GM19025 (cell line): ENCODE data around the gene NOC2L.

Source experiments
- ATAC-seq: cut with Tn5 transposase; IDR thresholded peaks from one replicate; pipeline ENCODE4 v1.9.1; 2021; ENCODE audit warnings: mild to moderate bottlenecking, low read depth, moderate library complexity; ENCODE audit not compliant: unreplicated experiment

NOC2L gene

DNA sequence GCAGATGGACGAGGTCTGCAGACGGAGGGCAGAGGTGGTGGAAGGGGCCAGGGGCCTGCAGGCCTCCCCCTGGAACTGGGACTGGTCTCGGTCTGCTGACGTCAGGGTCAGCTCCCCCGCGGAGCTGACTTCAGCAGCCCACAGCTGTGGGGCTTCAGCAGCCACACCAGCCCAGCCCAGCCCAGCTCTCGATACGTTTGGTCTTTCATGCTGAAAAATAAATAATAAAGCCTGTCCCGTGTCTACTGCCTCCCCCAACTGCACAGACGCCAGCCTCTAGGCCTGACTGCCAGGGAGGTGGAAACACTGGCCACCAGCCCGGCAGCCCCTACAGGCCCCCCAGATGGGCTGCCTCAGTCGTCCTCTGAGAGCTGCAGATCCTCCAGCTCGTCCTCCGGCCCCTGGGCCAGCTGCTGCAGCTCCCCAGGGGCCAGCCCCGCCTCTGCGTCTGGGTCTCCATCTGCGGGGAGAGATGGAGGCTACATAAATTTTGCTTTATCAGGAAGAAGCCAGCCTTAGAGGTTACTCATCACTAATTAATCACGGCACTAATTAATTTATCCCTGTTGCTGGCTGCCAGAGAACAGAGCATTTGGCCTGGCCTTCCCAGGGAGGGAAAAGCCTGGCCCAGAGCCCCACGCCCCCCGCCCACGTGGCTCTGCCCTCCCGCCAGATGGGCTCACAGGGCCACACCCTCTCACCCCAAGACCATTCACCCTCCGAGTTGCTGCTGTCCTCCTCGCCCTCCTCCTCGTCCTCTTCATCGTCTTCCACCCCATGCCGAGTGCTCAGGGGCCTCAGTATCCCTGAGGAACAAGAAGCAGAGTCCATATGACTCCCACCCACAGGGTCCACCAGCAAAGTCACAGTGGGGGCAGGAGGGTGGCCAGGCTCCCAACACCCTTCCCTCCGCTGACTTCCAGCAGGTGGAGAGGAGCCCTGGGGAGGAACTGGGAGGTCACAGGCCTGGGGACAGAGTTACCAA lies 14.4 kb downstream of the NOC2L start:
- no peak for ATAC-seq

DNA sequence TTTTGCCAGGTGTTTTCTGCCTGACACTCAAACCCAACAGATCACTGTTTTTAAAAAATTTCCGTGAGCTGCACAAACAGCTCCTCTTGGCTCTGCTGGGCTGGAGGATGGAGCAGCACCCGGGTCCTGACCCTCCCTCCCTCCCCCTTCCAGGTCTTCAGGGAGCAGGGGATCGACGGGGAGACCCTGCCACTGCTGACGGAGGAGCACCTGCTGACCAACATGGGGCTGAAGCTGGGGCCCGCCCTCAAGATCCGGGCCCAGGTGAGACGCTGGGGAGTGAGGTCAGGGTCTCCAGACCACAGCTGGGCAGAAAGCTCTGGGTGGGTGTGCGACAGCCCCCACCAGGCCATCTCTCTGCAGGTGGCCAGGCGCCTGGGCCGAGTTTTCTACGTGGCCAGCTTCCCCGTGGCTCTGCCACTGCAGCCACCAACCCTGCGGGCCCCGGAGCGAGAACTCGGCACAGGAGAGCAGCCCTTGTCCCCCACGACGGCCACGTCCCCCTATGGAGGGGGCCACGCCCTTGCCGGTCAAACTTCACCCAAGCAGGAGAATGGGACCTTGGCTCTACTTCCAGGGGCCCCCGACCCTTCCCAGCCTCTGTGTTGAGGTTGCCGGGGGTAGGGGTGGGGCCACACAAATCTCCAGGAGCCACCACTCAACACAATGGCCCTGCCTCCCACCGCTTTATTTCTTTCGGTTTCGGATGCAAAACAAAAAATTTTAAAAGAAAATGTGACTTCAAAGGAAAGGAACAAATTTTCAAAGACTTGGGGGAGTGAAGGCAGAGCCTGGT lies 15.3 kb downstream of the NOC2L start:
- ATAC-seq, result no peak

- no peak for ATAC-seq
Observed at GRCh38 chr1:942864-943533, 16.1 kb downstream of the NOC2L start.

- no peak for ATAC-seq
Observed at GRCh38 chr1:942411-942821, 16.6 kb downstream of the NOC2L start.

GRCh38 chr1:941588-942383 lies 17.3 kb downstream of the NOC2L start:
- ATAC-seq, result no peak

DNA sequence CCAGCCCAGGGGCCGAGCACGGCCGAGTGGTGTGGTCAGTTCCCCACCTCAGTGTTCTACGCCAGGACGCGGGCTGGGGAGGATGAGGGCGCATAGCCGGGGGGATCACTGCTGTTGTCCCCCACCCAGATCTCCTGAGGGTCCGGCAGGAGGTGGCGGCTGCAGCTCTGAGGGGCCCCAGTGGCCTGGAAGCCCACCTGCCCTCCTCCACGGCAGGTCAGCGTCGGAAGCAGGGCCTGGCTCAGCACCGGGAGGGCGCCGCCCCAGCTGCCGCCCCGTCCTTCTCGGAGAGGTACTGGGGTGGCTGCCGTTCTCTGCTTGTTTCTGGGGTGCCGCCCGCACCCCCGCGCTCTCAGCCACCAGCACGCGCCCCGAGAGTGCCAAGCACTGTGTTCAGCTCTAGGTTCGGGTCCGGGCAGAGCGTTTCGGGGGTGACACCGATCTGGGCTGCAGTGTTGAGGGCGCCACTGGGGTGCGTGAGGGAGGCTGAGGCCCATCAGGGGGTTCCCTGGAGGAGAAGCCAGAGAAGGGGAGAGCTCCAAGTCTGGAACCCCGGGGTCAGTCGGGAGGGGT lies 18.0 kb downstream of the NOC2L start:
- no peak for ATAC-seq

GRCh38 chr1:940107-941014 lies 18.7 kb downstream of the NOC2L start:
- no peak for ATAC-seq

DNA sequence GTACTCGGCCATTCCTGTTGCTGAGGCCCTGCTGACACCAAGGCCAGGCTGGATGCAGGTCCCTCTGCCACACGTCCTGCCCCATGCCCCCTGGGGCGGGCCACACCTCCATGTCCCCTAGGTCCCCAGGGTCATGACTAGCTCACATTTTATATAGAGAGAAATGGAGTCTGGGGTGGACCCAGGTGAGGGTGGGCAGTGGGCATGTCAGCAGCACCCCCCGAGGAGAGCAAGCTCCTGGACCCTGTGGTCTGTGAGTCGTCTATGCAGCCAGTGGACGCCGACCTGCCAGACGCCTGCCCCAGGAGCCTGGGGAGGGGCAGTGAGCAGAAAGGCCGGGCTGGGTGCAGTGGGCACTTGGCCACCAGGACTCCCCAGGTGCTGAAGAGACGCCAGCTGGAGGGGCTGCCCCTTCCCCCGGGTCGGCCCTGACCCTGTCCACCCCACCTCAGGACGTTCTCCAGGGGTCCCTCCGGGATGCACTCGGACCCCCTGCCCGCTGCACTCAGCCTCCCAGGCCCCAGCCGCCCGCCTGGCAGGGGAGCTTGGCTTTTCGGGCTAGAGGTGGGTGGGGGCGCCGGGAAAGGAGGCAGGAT lies 19.4 kb downstream of the NOC2L start:
- ATAC-seq, result no peak

DNA sequence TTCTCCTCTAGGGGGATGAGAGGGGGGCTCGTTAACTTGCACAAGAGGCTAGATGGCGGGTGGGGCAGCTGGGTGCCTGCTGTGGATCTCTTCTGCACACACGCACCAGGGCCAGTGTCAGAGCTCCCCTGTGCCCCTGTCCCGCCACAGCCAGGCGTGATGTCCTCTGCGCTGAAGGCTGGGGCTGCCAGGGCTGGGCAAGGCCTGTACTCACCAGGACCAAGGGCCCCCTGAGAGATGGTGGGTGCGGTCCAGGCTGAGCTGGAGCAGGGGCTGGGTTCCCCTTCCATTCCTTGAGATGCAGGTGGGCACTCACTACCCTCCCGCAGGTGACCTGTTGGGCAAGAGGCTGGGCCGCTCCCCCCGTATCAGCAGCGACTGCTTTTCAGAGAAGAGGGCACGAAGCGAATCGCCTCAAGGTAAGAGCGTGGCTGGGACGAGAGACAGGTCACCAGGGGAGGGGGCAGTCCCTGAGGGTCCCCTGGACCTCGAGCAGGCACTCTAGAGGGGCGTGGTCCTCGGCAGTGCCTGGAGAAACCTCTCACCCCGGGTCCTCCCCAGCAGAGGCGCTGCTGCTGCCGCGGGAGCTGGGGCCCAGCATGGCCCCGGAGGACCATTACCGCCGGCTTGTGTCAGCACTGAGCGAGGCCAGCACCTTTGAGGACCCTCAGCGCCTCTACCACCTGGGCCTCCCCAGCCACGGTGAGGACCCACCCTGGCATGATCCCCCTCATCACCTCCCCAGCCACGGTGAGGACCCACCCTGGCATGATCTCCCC lies 20.2 kb downstream of the NOC2L start:
- no peak for ATAC-seq

GRCh38 chr1:938088-938683 lies 20.9 kb downstream of the NOC2L start:
- ATAC-seq, result no peak

- ATAC-seq, result no peak
Observed at GRCh38 chr1:937521-937920, 21.5 kb downstream of the NOC2L start.

GRCh38 chr1:936348-937264 lies 22.4 kb downstream of the NOC2L start:
- no peak for ATAC-seq

GRCh38 chr1:935751-936231 lies 23.3 kb downstream of the NOC2L start:
- ATAC-seq, result no peak

GRCh38 chr1:934991-935750 lies 23.9 kb downstream of the NOC2L start:
- no peak for ATAC-seq

GRCh38 chr1:933603-933940 lies 25.5 kb downstream of the NOC2L start:
- no peak for ATAC-seq
